Breast epithelium (tissue), 3 donors: Measurements from ENCODE around the gene ZNF329.

Experiments used
- POLR2A ChIP-seq: fragments of 450-650 bp; IDR thresholded peaks from one replicate; pipeline ENCODE4 v1.6.1; 2016; ENCODE audit warnings: antibody characterized with exemption, mild to moderate bottlenecking, moderate library complexity
- POLR2AphosphoS5 ChIP-seq, 3 donors: sonication (generic); formaldehyde crosslinking; IDR thresholded peaks; one replicate each; pipeline ENCODE4 v1.6.1; 2017; ENCODE audit warnings: antibody characterized with exemption in 3 of 3
- TF ChIP-seq, protein P1 (sequence below), 3 donors: fragments of 450-650 bp; IDR thresholded peaks; one replicate each; pipeline ENCODE4 v1.5.1; 2016 to 2017; ENCODE audit warnings: antibody characterized with exemption in 3 of 3, mild to moderate bottlenecking in 3 of 3, moderate library complexity in 3 of 3

DNA sequence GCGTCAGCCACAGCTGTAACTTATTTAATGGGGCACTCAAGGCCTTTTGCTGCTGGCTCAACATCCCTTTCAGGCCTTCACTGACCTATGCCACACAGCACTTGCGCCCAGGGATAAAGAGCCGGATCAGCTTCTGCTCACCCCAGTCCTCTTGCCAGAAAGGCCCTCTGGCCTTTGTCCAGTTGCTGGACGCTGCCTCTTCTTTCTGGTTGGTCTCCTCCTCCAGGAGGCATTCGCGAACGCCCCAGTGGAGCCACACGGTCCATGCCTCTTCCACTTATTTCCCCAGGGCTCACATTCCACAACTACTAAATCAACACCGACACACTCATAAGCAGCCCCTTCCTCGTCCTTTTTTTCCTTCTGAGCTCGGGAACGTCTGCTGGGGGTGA lies 3.7 kb upstream of the ZNF329 start:
- TF ChIP-seq POLR2A (no peak), POLR2AphosphoS5 (IDR thresholded peaks at IDR 0.05) (no peak)
- TF ChIP-seq, protein P1, sequence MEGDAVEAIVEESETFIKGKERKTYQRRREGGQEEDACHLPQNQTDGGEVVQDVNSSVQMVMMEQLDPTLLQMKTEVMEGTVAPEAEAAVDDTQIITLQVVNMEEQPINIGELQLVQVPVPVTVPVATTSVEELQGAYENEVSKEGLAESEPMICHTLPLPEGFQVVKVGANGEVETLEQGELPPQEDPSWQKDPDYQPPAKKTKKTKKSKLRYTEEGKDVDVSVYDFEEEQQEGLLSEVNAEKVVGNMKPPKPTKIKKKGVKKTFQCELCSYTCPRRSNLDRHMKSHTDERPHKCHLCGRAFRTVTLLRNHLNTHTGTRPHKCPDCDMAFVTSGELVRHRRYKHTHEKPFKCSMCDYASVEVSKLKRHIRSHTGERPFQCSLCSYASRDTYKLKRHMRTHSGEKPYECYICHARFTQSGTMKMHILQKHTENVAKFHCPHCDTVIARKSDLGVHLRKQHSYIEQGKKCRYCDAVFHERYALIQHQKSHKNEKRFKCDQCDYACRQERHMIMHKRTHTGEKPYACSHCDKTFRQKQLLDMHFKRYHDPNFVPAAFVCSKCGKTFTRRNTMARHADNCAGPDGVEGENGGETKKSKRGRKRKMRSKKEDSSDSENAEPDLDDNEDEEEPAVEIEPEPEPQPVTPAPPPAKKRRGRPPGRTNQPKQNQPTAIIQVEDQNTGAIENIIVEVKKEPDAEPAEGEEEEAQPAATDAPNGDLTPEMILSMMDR (IDR thresholded peaks at IDR 0.05), result no peak
